ENCODE measurements around the gene DSG4.

Gene DSG4

GRCh38 chr18:31430554-31430953 is 54.0 kb downstream of the DSG4 start:
- Histone ChIP-seq H3K27me3 (ENCODE audit: insufficient read depth, insufficient read length) (no peaks in the 10 kb centered on the region), H3K9me3 (ENCODE audit: insufficient read depth, low read length) (no peaks in the 10 kb centered on the region), H3K4me1 (ENCODE audit: insufficient read depth, insufficient read length) (no peaks in the 10 kb centered on the region), H3K4me3 (ENCODE audit: insufficient read length, low read depth) (no peak overlapping the region), H3K9ac (ENCODE audit: insufficient read length, low read depth) (no peak overlapping the region), H3K36me3 (ENCODE audit: insufficient read depth, insufficient read length, low read length) (no peaks in the 10 kb centered on the region)
- DNase-seq (ENCODE audit: low read depth, low spot score): no peak
- TF ChIP-seq SUZ12 (IDR thresholded peaks at IDR 0.05; ENCODE audit: extremely low read depth, insufficient read depth, insufficient read length): no peak

DNA sequence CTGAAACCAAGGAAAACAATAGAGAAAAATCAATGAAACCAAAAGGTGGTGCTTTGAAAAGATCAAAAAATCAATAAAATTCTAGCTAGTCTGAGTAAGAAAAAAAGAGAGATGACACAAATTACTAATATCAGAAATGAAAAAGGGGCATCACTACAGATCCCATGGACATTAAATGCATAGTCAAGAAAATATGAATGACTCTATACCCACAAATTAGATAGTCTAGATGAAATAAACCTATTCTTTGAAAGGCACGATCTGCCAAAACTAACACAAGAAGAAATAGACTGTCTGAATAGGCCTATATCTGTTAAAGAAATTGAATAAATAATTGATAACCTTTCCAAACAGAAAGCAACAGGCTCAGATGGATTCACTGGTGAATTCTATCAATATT is 55.7 kb downstream of the DSG4 start:
- no peak overlapping the region for H3K4me3 ChIP-seq (ENCODE audit: insufficient read length, low read depth)
- TF ChIP-seq ZNF274 (IDR thresholded peaks at IDR 0.05; ENCODE audit: low read depth, low read length) (no peak), YY1 (IDR thresholded peaks at IDR 0.05; ENCODE audit: insufficient read depth, insufficient read length) (no peak), SUZ12 (IDR thresholded peaks at IDR 0.05; ENCODE audit: extremely low read depth, insufficient read depth, insufficient read length) (no peak)
- no peaks in the 10 kb centered on the region for H3K4me1 ChIP-seq (ENCODE audit: insufficient read depth, insufficient read length)
- no peaks in the 10 kb centered on the region for H3K36me3 ChIP-seq (ENCODE audit: insufficient read depth, insufficient read length, low read length)
- H3K27me3 ChIP-seq (ENCODE audit: insufficient read depth, insufficient read length): no peaks in the 10 kb centered on the region
- H3K9me3 ChIP-seq (ENCODE audit: insufficient read depth, low read length): no peaks in the 10 kb centered on the region
- H3K9ac ChIP-seq (ENCODE audit: insufficient read length, low read depth): no peak overlapping the region
- no peak for DNase-seq (ENCODE audit: low read depth, low spot score)

- TF ChIP-seq SUZ12 (IDR thresholded peaks at IDR 0.05; ENCODE audit: extremely low read depth, insufficient read depth, insufficient read length) (no peak), ZNF274 (IDR thresholded peaks at IDR 0.05; ENCODE audit: low read depth, low read length) (no peak), YY1 (IDR thresholded peaks at IDR 0.05; ENCODE audit: insufficient read depth, insufficient read length) (no peak)
- no peak overlapping the region for H3K9ac ChIP-seq (ENCODE audit: insufficient read length, low read depth)
- H3K27me3 ChIP-seq (ENCODE audit: insufficient read depth, insufficient read length): no peaks in the 10 kb centered on the region
- H3K36me3 ChIP-seq (ENCODE audit: insufficient read depth, insufficient read length, low read length): no peaks in the 10 kb centered on the region
- no peak overlapping the region for H3K4me3 ChIP-seq (ENCODE audit: insufficient read length, low read depth)
- no peaks in the 10 kb centered on the region for H3K4me1 ChIP-seq (ENCODE audit: insufficient read depth, insufficient read length)
- DNase-seq (ENCODE audit: low read depth, low spot score): no peak
- H3K9me3 ChIP-seq (ENCODE audit: insufficient read depth, low read length): no peaks in the 10 kb centered on the region
Observed at GRCh38 chr18:31436825-31437224, 60.2 kb downstream of the DSG4 start.

DNA sequence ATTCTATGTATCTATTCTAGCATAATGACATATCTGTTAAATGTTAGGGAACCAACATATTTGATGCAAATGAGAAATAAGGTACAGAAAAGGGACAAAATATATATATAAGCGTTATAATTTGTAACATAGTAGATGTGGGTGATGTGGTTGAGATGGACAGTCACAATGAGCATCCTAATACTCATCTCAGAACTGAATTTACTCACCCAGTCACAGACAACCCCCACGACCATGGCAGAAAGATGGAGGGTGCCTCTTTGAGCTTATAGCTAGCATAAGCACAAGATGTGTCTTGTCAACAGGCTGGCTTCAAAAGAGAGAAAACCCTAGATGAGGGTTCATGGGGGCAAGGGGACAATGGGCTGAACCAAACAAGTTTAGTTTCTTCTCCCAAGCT is 61.8 kb downstream of the DSG4 start:
- H3K9me3 ChIP-seq (ENCODE audit: insufficient read depth, low read length): no peaks in the 10 kb centered on the region
- H3K36me3 ChIP-seq (ENCODE audit: insufficient read depth, insufficient read length, low read length): no peaks in the 10 kb centered on the region
- H3K27me3 ChIP-seq (ENCODE audit: insufficient read depth, insufficient read length): no peaks in the 10 kb centered on the region
- H3K4me3 ChIP-seq (ENCODE audit: insufficient read length, low read depth): no peak overlapping the region
- no peak for DNase-seq (ENCODE audit: low read depth, low spot score)
- H3K9ac ChIP-seq (ENCODE audit: insufficient read length, low read depth): no peak overlapping the region
- H3K4me1 ChIP-seq (ENCODE audit: insufficient read depth, insufficient read length): no peaks in the 10 kb centered on the region
- TF ChIP-seq SUZ12 (IDR thresholded peaks at IDR 0.05; ENCODE audit: extremely low read depth, insufficient read depth, insufficient read length) (no peak), ZNF274 (IDR thresholded peaks at IDR 0.05; ENCODE audit: low read depth, low read length) (no peak), YY1 (IDR thresholded peaks at IDR 0.05; ENCODE audit: insufficient read depth, insufficient read length) (no peak)

GRCh38 chr18:31439807-31440325 is 63.3 kb downstream of the DSG4 start:
- no peaks in the 10 kb centered on the region for H3K9me3 ChIP-seq (ENCODE audit: insufficient read depth, low read length)
- H3K27me3 ChIP-seq (ENCODE audit: insufficient read depth, insufficient read length): no peaks in the 10 kb centered on the region
- no peak overlapping the region for H3K9ac ChIP-seq (ENCODE audit: insufficient read length, low read depth)
- TF ChIP-seq SUZ12 (IDR thresholded peaks at IDR 0.05; ENCODE audit: extremely low read depth, insufficient read depth, insufficient read length): no peak
- TF ChIP-seq ZNF274 (IDR thresholded peaks at IDR 0.05; ENCODE audit: low read depth, low read length): no peak
- TF ChIP-seq YY1 (IDR thresholded peaks at IDR 0.05; ENCODE audit: insufficient read depth, insufficient read length): no peak
- no peaks in the 10 kb centered on the region for H3K36me3 ChIP-seq (ENCODE audit: insufficient read depth, insufficient read length, low read length)
- H3K4me3 ChIP-seq (ENCODE audit: insufficient read length, low read depth): no peak overlapping the region
- DNase-seq (ENCODE audit: low read depth, low spot score): no peak
- no peaks in the 10 kb centered on the region for H3K4me1 ChIP-seq (ENCODE audit: insufficient read depth, insufficient read length)

GRCh38 chr18:31440787-31441186 is 64.2 kb downstream of the DSG4 start:
- H3K9me3 ChIP-seq (ENCODE audit: insufficient read depth, low read length): no peaks in the 10 kb centered on the region
- no peaks in the 10 kb centered on the region for H3K4me1 ChIP-seq (ENCODE audit: insufficient read depth, insufficient read length)
- DNase-seq (ENCODE audit: low read depth, low spot score): no peak
- TF ChIP-seq ZNF274 (IDR thresholded peaks at IDR 0.05; ENCODE audit: low read depth, low read length): no peak
- no peak overlapping the region for H3K4me3 ChIP-seq (ENCODE audit: insufficient read length, low read depth)
- H3K9ac ChIP-seq (ENCODE audit: insufficient read length, low read depth): no peak overlapping the region
- H3K27me3 ChIP-seq (ENCODE audit: insufficient read depth, insufficient read length): no peaks in the 10 kb centered on the region
- H3K36me3 ChIP-seq (ENCODE audit: insufficient read depth, insufficient read length, low read length): no peaks in the 10 kb centered on the region

- Histone ChIP-seq H3K36me3 (ENCODE audit: insufficient read depth, insufficient read length, low read length) (no peaks in the 10 kb centered on the region), H3K9ac (ENCODE audit: insufficient read length, low read depth) (no peak overlapping the region), H3K4me1 (ENCODE audit: insufficient read depth, insufficient read length) (no peaks in the 10 kb centered on the region), H3K27me3 (ENCODE audit: insufficient read depth, insufficient read length) (no peaks in the 10 kb centered on the region), H3K4me3 (ENCODE audit: insufficient read length, low read depth) (no peak overlapping the region), H3K9me3 (ENCODE audit: insufficient read depth, low read length) (no peaks in the 10 kb centered on the region)
- DNase-seq (ENCODE audit: low read depth, low spot score): no peak
- TF ChIP-seq YY1 (IDR thresholded peaks at IDR 0.05; ENCODE audit: insufficient read depth, insufficient read length) (no peak), SUZ12 (IDR thresholded peaks at IDR 0.05; ENCODE audit: extremely low read depth, insufficient read depth, insufficient read length) (no peak), ZNF274 (IDR thresholded peaks at IDR 0.05; ENCODE audit: low read depth, low read length) (no peak)
Observed at GRCh38 chr18:31441493-31441892, 64.9 kb downstream of the DSG4 start.

- DNase-seq (ENCODE audit: low read depth, low spot score): no peak
- no peaks in the 10 kb centered on the region for H3K27me3 ChIP-seq (ENCODE audit: insufficient read depth, insufficient read length)
- TF ChIP-seq SUZ12 (IDR thresholded peaks at IDR 0.05; ENCODE audit: extremely low read depth, insufficient read depth, insufficient read length) (no peak), YY1 (IDR thresholded peaks at IDR 0.05; ENCODE audit: insufficient read depth, insufficient read length) (no peak), ZNF274 (IDR thresholded peaks at IDR 0.05; ENCODE audit: low read depth, low read length) (no peak)
- no peak overlapping the region for H3K9ac ChIP-seq (ENCODE audit: insufficient read length, low read depth)
- H3K9me3 ChIP-seq (ENCODE audit: insufficient read depth, low read length): no peaks in the 10 kb centered on the region
- no peaks in the 10 kb centered on the region for H3K36me3 ChIP-seq (ENCODE audit: insufficient read depth, insufficient read length, low read length)
- H3K4me1 ChIP-seq (ENCODE audit: insufficient read depth, insufficient read length): no peaks in the 10 kb centered on the region
- no peak overlapping the region for H3K4me3 ChIP-seq (ENCODE audit: insufficient read length, low read depth)
Observed at GRCh38 chr18:31444142-31444541, 67.6 kb downstream of the DSG4 start.
